LoVo (cell line): ENCODE results near the gene NDUFS2.

Source experiments
- DNase-seq: peaks from one replicate; pipeline ENCODE4 v3.0.0-alpha.2; 2016; ENCODE audit warnings: low spot score

NDUFS2 gene

DNA sequence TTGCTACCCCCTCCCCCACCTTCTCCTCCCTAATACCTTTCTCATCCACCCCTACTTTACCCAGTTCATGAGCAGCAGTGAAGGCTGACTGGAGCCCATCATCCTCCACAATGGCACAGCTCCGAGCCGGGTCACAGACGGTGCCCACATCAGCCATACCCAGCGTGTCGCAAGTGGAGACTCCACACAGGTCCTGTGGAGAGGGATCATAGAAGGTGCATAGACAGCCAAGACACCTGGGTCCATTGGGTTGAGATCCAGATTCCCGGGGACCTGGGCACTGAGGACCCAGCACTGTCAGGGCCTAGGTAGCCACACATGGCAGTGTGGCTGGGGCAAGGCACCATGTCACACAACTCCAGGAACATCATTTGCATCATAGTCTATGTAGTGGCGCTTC lies 6.1 kb upstream of the NDUFS2 start:
- DNase-seq, result no peak

DNA sequence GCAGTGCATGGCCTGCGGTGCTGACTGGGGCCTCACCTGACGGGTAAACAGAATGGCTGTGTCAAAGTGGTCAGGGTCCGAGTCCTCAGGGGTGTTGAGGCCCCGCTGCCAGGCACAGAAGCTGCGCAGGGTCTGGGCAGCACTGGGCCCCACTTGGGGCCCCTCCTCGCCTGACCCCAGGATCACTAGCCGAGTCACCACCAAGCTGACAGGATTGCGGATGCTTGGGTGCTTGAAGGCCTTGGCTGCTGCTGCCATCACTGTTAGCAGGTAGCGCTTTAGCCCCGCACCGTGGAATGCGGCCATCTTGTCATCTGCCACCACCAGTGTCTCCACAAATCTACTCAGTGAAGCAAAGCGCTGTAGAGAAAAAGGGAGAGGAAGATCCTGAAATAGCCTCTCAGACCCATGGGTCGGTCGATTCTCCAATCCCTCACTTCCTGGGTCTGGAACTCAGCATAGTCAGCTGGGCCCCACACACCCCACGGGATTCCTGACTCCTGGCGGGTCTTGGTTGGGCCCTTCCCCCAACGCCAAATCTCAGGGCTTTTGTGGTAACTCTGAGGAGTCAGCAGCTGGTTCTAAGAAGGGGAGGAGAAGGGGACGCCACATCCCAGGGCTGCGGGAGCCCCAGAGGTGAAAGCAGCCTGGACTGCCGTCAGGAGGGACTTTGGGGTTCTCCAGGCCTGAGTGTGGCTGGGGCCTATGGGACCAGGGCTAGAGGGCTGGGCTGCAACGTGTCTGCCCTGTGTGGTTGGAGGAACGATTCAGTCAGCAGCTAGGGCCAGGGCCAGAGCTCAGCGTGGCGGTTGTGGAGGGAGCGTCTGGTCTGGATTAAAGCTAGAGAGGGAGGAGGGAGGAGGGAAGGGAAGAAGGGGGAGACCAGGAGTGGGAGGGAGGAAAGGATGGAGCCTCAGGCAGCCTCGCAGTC lies 5.4 kb upstream of the NDUFS2 start:
- no peak for DNase-seq

DNA sequence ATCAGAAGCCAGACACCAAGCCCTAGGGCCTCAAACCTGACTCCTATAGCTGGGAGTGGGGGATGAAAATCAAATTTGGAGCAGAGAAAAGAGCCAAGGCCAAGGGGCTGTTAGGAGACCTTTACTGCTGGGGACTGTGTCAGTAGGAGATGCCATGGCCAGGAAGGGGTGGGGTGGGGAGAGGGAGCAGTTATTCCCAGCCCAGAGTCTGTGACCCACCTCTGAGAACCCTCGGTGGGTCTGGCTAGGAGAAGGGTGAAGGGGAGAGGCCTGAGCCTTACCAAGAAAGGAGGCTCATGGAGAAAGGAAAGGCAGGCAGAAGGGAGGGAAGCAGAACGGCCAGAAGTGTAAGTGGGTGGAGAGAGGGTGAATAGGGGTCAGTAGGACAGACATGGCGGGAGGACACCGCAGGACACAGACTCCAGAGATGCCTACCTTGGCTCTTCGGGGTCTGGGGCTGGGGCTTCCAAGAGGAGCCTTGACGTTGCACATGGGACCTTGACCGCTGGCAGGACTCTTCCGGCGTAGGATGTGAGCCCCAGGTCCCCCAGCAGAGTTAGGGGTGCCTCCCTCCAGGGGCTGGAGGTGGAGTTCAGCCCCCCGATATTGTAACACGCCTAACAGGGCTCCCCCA lies 4.5 kb upstream of the NDUFS2 start:
- DNase-seq, result no peak

DNA sequence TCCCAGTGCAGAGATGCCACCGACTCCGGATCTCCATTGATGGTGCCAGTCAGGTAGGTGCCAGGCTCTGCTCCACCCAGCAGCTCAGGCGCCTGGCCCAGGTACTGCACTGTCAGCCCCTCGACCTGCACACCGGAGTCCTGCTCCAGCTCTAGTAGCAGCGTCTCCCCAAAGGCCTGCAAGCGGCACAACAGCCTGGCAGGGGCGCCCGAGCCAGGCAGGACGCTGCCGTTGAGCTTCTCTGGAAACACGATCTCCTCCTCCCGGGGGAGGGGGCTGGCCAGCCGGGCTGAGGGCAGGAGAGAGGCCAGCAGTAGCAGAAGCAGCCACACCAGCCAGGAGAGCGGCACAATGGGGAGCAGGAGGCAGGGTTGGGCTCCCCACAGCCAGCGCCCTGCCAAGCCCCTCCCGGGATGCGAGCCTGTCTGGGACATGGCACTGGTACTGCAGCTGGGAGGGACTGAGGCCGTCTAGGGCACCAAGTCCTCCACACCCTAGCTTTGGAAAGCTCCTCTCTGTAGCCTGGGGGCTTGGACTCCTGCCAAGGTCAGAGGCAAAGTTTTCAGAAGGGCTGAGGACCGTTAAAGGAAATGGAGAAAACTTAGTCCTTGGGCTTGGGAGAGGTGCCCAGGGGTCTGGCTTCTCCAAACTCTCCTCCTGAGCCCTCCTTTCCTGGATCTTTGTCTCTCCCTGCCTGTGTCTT lies 3.8 kb upstream of the NDUFS2 start:
- DNase-seq, result no peak

DNA sequence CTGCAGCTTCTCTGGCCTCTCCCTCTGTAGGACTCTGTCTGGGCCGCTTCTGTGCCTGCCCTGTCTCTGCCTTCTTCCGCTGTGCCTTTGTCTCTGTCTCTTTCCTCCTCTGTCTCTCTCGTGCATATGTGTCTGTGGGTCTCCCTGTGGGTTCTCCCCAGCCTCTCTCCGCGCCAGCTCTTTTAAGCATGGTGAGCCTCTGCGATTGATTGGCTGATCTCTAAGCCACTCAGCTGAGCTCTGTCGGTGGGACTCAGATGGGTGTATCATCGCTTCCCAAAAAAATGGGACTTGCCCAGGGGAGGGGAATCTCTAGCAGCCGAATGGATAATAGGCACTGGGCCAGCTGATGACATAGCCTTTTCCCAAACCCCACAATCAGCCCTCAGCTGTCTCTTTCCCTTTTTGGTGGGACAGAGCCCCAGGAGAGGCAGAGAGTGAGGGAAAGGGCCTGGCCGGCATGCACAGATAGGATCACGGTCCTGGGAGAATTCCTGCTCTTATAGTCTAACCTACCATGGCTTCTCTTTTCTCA lies 3.2 kb upstream of the NDUFS2 start, which contains the start of gene ADAMTS4:
Gene ADAMTS4, minus strand, starts transcription at position 158 of the 535 bp plus-strand sequence. CDS start 427 bp downstream, outside the sequence.
- no peak for DNase-seq

DNA sequence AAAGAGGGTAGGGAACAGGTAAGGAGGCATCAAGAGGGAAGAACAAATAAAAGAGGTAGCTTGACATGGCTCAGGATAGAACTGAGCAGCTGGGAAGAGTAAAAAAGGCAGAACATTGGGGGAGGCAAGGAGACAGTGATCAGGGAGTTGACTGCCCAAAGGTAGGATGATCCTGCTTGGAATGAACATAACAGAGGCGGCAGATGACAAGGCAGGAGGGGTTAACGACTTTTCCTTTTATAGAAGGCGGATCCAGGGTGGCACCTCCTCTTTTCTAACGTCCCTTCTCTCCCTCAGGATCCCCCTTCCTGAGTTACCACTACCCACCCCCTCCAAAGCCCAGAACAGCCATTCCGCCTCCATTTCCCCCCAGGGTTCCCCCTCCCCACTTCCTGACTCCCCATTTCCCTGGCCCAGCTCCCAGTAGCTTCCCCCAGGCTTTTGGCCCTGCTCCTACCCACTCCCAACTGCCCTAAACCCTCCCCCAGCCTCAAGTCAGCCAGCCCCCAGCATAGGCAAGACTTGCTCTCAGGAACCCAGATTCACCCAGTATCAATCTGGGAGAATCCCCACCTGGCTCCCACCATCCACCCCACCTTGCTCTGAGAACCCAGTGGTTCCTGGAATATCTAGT lies 2.5 kb upstream of the NDUFS2 start:
- no peak for DNase-seq

DNA sequence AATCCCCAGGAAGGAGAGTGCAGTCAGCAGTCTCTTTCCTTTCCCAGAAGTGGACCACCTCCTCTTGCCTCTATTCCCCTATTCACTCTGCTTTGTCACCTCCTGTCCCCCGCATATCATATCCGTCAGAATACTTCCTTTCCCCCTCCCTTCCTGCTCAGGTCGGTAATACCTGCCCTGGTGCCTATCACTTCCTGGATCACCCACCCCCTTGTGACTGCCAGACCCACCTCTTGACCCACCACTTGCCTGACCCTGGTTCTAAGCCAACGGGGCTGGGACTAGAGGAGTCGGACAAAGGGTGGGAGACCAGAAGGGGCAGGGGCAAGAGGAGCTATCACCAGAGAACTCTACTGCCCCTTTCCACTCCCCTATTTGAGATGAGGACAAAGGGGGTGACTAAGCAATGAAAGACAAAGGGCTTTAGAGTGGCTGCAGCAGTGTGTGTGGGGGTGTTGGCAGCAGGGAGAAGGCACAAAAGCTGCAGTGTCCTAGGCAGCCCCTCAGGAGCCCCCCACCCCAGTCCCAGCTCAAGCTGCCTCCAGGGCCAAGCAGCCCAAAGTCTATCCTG lies 1.7 kb upstream of the NDUFS2 start:
- no peak for DNase-seq

DNA sequence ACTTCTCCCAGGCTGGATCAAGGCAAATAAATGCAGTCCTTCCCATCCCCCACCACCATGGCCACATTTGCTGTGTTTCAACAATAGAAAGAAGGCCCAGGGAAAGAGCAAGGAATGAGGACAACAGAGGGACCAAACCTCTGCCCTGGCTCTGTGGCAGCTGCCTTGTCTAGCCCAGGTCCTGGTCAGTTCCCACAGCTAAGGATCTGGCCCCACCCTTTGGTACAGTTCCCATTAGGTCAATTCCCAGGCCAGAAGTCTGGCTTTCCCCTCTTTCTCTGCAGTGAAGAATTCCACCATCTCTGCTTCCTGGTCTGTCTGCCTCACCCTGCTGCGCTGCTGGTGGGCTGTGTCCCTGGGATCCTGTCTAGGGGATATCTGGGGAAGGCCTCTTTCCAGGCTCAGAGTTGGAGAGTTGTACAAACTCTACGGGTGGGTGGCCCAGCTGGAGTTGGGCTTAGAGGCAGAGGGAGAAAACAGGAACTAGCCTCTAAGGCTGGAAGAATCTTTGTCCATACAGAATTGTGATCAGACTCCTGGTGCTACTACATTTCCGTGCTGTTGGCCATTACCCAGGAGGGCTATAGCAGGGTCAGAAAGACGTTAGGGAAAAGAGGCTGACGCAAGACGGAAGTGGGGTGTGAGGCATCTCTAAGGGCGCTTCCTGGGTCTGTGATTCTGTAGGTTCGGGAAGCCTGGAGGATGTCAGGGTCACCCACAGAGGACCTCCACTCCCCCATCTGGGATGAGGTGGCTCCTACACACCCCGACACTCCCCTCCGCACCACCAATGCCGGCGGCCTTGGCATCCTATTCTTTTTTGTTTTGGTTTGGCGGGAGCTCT lies 953 bp upstream of the NDUFS2 start:
- no peak for DNase-seq

DNA sequence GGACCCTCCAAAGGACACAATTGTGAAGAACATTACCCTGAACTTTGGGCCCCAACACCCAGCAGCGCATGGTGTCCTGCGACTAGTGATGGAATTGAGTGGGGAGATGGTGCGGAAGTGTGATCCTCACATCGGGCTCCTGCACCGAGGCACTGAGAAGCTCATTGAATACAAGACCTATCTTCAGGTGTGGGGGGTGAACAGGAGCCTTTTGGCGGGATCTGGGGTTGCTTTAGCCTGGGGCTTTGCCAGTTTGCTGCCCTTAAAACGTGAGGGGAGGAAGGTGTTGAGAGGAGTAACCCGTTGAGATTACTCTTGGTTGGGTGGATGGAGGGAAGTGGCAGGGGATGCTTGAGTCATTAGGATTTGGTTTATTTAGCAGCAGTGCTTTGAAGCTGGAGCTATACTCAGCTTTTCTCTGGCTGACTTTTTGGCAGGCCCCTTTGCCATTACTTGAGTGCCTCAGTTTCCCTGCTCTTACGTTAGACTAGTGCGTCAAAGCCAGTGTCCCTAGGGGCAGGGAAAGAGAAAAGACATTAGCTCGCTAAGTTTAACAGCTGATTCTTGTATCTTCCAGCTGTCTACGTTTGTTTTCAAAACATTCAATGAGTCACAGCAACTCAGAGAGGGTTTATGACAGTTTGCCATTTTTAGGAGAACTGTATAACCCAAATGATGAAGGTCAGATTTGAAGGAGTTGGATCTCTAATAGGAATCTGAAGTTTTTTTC lies 4.4 kb downstream of the NDUFS2 start:
- no peak for DNase-seq

DNA sequence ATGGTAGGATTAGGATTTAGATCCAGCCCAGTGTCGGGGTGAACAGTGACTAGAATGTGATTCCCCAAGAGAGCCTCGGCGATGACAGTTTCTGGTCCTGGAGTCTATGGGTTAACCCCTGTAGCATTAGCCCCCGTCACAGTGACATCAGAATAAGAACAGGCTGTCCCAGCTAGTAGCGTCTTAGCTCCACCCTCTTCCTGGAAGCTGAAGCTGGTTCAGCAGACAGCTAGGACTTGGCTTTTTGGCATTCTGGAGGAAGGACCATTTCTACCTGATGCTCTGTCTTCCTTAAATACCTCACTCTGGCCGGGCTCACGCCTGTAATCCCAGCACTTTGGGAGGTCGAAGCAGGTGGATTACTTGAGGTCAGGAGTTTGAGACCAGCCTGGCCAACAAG lies 5.0 kb downstream of the NDUFS2 start:
- no peak for DNase-seq

DNA sequence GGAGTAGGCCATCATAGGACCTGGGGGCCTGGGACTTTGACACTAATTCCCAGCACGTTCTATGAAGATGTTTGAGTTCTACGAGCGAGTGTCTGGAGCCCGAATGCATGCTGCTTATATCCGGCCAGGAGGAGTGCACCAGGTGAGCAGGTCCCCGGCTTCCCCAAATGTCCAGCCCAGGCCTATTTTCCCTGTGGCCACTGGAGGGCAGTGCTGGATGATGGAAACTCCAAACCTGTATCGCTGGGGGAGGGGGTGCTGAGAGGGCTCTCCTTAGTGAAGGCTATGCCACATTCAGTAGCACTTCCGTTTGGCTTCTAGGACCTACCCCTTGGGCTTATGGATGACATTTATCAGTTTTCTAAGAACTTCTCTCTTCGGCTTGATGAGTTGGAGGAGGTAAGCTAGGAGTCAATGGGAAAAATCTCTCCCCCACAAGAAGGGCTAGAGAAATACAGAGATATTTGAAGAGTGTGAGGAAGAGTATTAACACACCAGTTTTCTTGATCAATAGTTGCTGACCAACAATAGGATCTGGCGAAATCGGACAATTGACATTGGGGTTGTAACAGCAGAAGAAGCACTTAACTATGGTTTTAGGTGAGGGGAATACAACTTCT lies 7.7 kb downstream of the NDUFS2 start:
- peak; percentile 56 for DNase-seq

DNA sequence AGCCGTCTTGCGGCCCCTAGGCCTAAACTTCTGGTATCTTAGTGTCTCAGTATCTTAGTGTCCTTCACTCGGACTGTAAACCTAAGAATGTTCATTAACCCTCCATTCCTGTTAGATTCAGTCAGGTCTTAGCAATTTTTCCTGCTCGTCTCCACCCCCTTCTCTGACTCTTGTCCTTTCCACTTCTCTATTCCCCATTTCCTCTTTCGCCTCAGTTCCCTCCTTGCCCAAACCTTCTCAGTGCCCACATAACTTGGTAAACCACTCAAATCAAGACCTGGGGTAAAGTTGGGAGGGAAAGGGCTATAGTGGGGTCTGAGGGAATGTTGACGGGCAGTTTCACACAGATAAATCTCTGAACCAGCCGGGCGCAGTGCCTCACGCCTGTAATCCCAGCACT lies 12.2 kb downstream of the NDUFS2 start:
- no peak for DNase-seq

DNA sequence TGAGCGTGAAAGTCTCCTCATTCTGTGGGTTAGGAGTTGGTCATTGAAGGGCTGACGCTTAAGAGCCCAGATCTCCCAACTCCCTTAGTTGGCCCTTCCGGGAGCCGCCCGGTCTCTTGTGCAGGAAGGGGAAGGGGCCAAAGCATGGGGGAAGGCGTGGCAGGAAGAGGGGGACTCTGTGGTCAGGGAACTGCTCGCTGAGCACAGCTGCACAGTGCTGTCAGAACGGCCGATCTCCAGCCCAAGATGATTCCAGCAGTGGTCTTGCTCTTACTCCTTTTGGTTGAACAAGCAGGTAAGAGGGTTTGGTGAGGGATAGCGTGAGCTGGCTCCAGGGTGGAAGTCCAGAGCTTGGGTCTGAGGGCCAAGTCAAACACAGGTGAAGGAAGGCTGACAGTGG lies 12.9 kb downstream of the NDUFS2 start, which contains the start of gene FCER1G:
Gene FCER1G, plus strand, starts transcription at position 220 of the 400 bp plus-strand sequence. Its CDS starts 27 bp downstream, at position 247.
- no peak for DNase-seq

DNA sequence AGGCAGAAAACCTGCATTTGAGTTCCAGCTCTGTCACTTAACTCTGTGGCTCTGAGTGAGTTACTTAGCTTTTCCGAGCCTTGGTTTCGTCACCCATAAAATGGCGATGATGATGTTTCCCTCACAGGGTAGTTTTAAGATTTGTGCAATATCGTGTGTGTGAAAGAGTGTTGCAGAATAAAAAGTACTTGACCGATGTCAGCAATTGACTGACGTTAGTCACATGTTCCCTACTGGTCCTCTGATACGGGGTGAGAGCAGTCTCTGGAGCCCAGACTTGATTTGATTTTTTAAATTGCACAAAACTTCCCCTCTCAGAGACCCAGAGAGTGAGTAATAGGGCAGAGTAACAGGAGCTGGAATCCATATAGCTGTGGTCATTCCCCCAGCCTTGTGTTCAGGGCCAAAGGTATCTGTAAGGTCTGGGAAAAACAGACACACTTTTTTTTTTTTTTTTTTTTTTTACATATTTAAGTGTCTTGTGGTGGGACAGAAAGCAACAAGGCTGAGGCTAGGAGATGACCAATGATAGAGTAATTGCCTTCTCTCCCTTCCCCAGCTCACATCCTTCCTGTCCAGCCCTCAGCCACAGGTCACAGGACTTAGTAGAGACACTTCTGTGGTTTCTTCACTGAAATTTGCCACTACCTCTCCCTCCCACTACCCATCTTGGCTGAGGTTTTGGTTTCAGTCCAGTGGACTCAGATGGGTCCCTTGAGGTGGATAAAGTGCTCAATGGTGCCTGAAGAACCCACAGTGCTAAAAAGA lies 15.0 kb downstream of the NDUFS2 start:
- DNase-seq, result no peak

DNA sequence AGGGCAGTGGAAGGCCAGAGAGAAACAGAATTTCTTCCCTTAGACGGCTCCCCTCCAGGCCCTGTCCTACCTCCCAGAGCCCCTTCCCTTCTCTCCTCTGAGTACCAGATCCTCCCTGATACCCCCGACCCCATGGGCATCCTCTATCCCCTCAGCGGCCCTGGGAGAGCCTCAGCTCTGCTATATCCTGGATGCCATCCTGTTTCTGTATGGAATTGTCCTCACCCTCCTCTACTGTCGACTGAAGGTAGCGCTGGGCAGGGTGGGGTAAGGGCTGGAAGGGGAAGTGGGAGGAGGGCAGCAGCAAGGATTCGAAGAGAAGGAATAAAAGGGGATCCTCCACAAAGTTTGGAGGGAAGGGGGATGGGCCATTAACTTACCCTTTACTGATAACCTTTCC lies 15.7 kb downstream of the NDUFS2 start:
- DNase-seq, result no peak

DNA sequence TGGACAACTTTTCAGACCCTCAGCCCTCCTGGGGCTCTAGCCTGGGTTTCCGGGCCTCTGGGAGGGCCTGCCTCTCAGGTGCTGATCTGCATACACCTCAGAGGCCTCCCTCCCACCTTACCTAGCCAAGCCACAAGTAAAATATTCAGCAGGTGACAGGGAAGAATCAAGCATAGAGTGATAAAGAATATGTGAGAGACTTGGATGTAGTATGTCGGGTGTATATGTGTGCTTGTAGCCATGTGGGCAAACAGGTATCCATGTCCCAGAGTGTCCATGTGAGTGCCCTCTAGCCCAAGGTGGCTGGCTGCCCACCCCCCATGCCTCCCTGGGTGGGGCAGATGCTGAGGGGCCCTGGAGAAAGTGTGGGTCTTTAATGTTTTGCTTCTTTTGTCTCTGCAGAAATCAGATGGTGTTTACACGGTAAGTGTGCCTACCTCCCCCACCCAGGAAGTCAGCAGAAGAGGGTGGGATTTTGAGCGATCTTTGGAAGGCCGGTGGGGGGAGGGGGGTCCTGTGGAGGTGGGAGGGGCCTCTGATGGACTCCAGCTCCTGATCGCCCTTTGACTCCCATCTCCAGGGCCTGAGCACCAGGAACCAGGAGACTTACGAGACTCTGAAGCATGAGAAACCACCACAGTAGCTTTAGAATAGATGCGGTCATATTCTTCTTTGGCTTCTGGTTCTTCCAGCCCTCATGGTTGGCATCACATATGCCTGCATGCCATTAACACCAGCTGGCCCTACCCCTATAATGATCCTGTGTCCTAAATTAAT lies 16.3 kb downstream of the NDUFS2 start:
- DNase-seq, result no peak

DNA sequence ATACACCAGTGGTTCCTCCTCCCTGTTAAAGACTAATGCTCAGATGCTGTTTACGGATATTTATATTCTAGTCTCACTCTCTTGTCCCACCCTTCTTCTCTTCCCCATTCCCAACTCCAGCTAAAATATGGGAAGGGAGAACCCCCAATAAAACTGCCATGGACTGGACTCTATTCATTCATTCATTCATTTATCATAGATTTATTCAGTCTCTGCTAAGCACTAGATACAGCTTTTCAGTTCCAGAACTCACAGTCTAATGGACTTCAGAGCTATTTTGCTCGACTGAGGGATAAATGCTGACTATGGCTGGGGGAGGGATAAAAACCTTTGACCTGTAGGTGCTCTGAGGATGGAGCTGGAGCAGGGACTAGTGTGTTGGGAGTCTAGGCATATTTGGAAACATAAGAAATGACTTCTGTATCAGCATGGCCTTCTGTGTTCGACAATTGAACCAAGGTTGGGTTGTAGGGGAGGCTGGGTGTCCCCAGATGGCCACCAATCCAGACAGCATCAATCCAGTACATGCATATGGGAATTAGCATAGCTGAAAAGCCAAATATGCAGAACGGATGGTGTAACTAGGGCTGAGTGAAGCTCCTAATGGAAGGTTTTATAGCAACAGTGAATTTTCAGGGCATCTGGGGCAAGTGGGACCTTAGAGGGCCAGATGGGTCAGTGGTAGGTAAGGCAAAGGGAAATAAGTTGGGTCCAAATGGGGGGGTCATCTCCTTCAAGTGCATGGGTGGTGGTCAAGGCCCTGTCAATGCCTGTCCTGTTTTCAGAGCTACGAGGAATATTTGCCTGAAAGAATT lies 17.1 kb downstream of the NDUFS2 start:
- no peak for DNase-seq
